ENCODE data around the gene RASGEF1C. TPM values are rescaled to one million over a fixed set of nuclear protein-coding genes. Genes with fewer than 3 reads are reported as not detected.

The RASGEF1C gene
- total and polyA plus RNA-seq, 2 of the 13 experiments (the other 11 are each of a cell fraction or from before 2014, with no cell fraction given), result not detected

DNA sequence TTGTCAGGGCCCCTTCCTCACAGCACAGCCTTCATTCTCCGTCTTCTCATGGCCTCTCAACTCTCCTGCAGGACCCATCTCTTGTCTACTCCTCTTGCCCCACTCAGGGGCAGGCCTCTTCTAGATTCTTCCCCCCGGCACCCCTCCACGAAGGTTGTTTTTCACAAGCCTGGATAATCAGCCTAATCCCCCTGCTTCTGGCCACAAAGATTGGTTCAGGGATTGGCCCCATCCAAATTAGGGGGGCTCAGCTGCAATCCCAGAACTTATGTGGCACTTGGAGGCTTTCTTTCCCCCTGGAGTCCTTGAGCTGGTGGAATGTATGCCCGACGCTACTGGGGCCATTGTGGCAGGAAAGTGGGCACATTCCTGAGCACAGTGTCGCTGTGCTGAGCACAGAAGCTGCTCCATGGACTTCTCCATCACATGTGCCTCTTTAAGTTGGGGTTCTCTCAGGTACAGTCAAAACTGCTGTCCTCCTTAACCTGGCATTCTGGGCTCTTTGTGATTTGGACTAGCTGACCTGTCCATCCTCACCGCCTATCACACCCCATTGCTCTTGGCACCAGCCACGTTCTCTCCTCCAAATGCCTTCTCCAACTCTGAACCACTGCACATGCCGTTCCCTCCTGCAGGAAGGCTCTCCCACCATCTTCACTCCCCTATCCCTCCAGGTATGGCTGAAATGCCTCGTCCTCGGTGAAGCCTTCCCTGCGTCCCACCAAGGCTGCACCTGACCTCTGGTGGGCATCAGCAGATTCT lies 70.6 kb downstream of the RASGEF1C start (continued):
- no peak for TF ChIP-seq ZNF407 (CRISPR knock-in tag; IDR thresholded peaks at IDR 0.05; ENCODE audit: not compliant biosample characterization)
- no peak for TF ChIP-seq GMEB1 (CRISPR knock-in tag; IDR thresholded peaks at IDR 0.05; ENCODE audit: borderline replicate concordance)
- TF ChIP-seq KDM1A (CRISPR knock-in tag; IDR thresholded peaks at IDR 0.05), result no peak
- TF ChIP-seq MXD3 (CRISPR knock-in tag; IDR thresholded peaks at IDR 0.05), result no peak
- no peak for TF ChIP-seq MEF2D (CRISPR knock-in tag; IDR thresholded peaks at IDR 0.05)
